Measurements from ENCODE around the gene SLA2. TPM values are rescaled to one million over a fixed set of nuclear protein-coding genes. Genes with fewer than 3 reads are reported as not detected.

Gene SLA2
- polyA plus RNA-seq, 1 donor from 2014 or later: 0.33 TPM

GRCh38 chr20:36605399-36606157 lies 40.4 kb downstream of the SLA2 start, which contains the start of gene RAB5IF:
TSS of gene RAB5IF (plus strand) at chr20:36605779. CDS start at chr20:36605952, 173 bp downstream.
- peak within 1 kb of the TSS; percentile 71 for H3K27ac ChIP-seq (ENCODE audit: low read length)
- peaks cover 25% of the 10 kb centered on the region for H3K79me2 ChIP-seq (replicated peaks; ENCODE audit: insufficient read depth, low read length)
- no peaks in the 10 kb centered on the region for H4K20me1 ChIP-seq (ENCODE audit: insufficient read depth)
- H3F3A ChIP-seq (ENCODE audit: insufficient read depth, low read length, poor library complexity, severe bottlenecking): no peaks in the 10 kb centered on the region
- peak within 1 kb of the TSS; percentile 98 for H3K4me2 ChIP-seq (ENCODE audit: low read length)
- TF ChIP-seq EZH2 (IDR thresholded peaks at IDR 0.05; ENCODE audit: borderline replicate concordance, insufficient read depth, low read length, poor library complexity, severe bottlenecking): no peak
- TF ChIP-seq POLR2AphosphoS5 (IDR thresholded peaks at IDR 0.05): peak; percentile 88
- TF ChIP-seq CTCF (IDR thresholded peaks at IDR 0.05; ENCODE audit: poor library complexity, severe bottlenecking): peak; percentile 100
- TF ChIP-seq MXI1 (conservative IDR thresholded peaks at IDR 0.05; ENCODE audit: poor library complexity, severe bottlenecking): peak; percentile 84
- peak; percentile 78 for TF ChIP-seq EP300 (conservative IDR thresholded peaks at IDR 0.05; ENCODE audit: poor library complexity, severe bottlenecking)
- TF ChIP-seq TAF1 (IDR thresholded peaks at IDR 0.05; ENCODE audit: low read depth): no peak
- no peak for TF ChIP-seq REST (IDR thresholded peaks at IDR 0.05; ENCODE audit: borderline replicate concordance)
- TF ChIP-seq SMC3 (conservative IDR thresholded peaks at IDR 0.05; ENCODE audit: poor library complexity): peak; percentile 84
- TF ChIP-seq RAD21 (conservative IDR thresholded peaks at IDR 0.05): peak; percentile 70
- H3K36me3 ChIP-seq (ENCODE audit: insufficient read depth, low read length): no peaks in the 10 kb centered on the region
- H3K27me3 ChIP-seq (ENCODE audit: insufficient read depth, low read depth, low read length): no peaks in the 10 kb centered on the region
- H2AFZ ChIP-seq (ENCODE audit: low read depth, low read length): peak within 1 kb of the TSS; percentile 97
- no peaks in the 10 kb centered on the region for H3K9me3 ChIP-seq (ENCODE audit: low read length)
- H3K4me3 ChIP-seq (ENCODE audit: low read length): peak within 1 kb of the TSS; percentile 99
- H3K9me2 ChIP-seq (ENCODE audit: insufficient read depth, low read length): no peaks in the 10 kb centered on the region
- peak within 1 kb of the TSS; percentile 87 for H3K9ac ChIP-seq (ENCODE audit: low read length)

GRCh38 chr20:36604952-36605398 lies 41.0 kb downstream of the SLA2 start:
- Histone ChIP-seq H3K9me2 (ENCODE audit: insufficient read depth, low read length) (no peaks in the 10 kb centered on the region), H2AFZ (ENCODE audit: low read depth, low read length) (peak overlapping the region; percentile 97), H3K79me2 (replicated peaks; ENCODE audit: insufficient read depth, low read length) (peaks cover 25% of the 10 kb centered on the region), H3K9me3 (ENCODE audit: low read length) (no peaks in the 10 kb centered on the region), H3F3A (ENCODE audit: insufficient read depth, low read length, poor library complexity, severe bottlenecking) (no peaks in the 10 kb centered on the region), H3K4me3 (ENCODE audit: low read length) (peak overlapping the region; percentile 99), H3K36me3 (ENCODE audit: insufficient read depth, low read length) (no peaks in the 10 kb centered on the region), H3K9ac (ENCODE audit: low read length) (peak overlapping the region; percentile 66), H3K27ac (ENCODE audit: low read length) (peak overlapping the region; percentile 69), H3K27me3 (ENCODE audit: insufficient read depth, low read depth, low read length) (no peaks in the 10 kb centered on the region), H4K20me1 (ENCODE audit: insufficient read depth) (no peaks in the 10 kb centered on the region), H3K4me2 (ENCODE audit: low read length) (peak overlapping the region; percentile 41)
- no peak for TF ChIP-seq RAD21 (conservative IDR thresholded peaks at IDR 0.05)
- TF ChIP-seq TAF1 (IDR thresholded peaks at IDR 0.05; ENCODE audit: low read depth): no peak
- no peak for TF ChIP-seq SMC3 (conservative IDR thresholded peaks at IDR 0.05; ENCODE audit: poor library complexity)
- TF ChIP-seq POLR2AphosphoS5 (IDR thresholded peaks at IDR 0.05): no peak
- no peak for TF ChIP-seq EP300 (conservative IDR thresholded peaks at IDR 0.05; ENCODE audit: poor library complexity, severe bottlenecking)
- TF ChIP-seq CTCF (IDR thresholded peaks at IDR 0.05; ENCODE audit: poor library complexity, severe bottlenecking): no peak
- no peak for TF ChIP-seq EZH2 (IDR thresholded peaks at IDR 0.05; ENCODE audit: borderline replicate concordance, insufficient read depth, low read length, poor library complexity, severe bottlenecking)

Measured in neural cell (in vitro differentiated cells).